GM13977 (cell line): ENCODE data around the gene SNAP25.

Experiments used
- DNase-seq: peaks from one replicate; pipeline ENCODE4 v3.0.0; 2012; ENCODE audit warnings: low spot score
- in situ Hi-C: fragments of 300-500 bp; cut with MboI; formaldehyde crosslinking; loops from one replicate; pipeline ENCODE4 v1.12.0; 2022; ENCODE audit warnings: low sequenced_read_pairs, low pct_unique_long_range_greater_than_20kb, mixed read lengths, inconsistent platforms; ENCODE audit not compliant: unreplicated experiment
- TF ChIP-seq, protein P1 (sequence below): IDR thresholded peaks from 2 replicates; pipeline ENCODE4 v1.5.1; 2012; ENCODE audit warnings: mild to moderate bottlenecking, control low read depth; ENCODE audit not compliant: insufficient read depth; ENCODE audit errors: extremely low read depth, missing control alignments

SNAP25 gene

DNA sequence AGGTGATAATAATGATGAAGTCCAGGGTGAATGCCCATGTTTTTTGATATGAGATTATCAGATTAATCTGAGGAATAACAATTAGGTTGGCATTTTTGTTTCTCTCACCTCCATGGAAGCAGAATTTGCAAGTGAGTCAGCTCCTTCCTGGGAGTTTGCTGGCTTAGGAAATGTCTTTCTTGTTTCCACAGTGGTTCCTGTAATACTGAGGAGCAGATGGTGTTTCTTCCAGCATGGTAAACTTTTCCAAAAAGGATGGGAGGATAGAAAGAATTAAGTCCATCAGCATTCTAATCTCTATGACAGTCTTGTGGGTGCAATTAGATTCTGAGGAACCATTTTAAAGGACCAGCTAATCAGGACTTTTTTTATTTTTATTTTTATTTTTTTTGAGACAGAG, 40.5 kb downstream of the SNAP25 start:
- TF ChIP-seq, protein P1, sequence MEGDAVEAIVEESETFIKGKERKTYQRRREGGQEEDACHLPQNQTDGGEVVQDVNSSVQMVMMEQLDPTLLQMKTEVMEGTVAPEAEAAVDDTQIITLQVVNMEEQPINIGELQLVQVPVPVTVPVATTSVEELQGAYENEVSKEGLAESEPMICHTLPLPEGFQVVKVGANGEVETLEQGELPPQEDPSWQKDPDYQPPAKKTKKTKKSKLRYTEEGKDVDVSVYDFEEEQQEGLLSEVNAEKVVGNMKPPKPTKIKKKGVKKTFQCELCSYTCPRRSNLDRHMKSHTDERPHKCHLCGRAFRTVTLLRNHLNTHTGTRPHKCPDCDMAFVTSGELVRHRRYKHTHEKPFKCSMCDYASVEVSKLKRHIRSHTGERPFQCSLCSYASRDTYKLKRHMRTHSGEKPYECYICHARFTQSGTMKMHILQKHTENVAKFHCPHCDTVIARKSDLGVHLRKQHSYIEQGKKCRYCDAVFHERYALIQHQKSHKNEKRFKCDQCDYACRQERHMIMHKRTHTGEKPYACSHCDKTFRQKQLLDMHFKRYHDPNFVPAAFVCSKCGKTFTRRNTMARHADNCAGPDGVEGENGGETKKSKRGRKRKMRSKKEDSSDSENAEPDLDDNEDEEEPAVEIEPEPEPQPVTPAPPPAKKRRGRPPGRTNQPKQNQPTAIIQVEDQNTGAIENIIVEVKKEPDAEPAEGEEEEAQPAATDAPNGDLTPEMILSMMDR: no peak

DNA sequence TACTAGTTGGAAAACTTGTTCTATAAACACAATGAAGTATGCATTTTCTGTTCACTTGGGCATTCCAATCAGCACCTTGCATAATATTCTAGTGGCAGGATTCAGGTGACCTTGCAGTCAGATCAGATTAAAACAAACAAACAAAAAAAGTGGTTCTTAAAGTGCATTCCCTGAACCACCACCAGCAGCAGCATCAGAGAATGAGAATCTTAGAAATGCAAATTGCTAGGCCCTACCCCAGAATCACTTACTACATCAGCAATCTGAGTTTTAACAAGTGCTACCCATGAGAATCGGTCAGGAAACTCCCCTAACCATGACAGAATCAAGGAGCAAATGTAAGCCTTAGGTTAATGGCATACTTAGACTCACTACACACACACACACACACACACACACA, 41.7 kb downstream of the SNAP25 start:
- no peak for DNase-seq
- in situ Hi-C loops: no loop called here
- TF ChIP-seq, protein P1: no peak

More for the DNA sequence above, 40.5 kb downstream of the SNAP25 start:
- in situ Hi-C loops: no loop called here
- DNase-seq: no peak

DNA sequence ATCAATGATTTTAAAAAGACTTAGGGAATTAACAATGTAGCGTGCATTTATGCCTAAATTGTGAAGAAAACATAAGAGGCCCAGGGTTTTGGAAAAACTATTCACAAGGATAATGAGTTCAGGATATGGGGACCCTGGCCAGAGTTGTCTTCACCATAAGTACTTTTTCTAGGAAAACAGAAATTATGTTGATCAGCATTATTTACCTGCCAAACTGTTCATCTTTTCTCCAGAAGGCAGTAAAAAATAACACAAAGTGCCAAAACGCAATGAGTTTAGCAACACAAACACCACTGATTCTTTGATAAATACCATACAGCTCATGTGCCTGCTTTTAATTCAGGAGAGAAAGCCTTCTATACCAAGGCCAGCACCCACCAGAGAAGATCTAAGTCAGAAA, 43.1 kb downstream of the SNAP25 start:
- no peak for DNase-seq
- in situ Hi-C loops: no loop called here
- TF ChIP-seq, protein P1: no peak

DNA sequence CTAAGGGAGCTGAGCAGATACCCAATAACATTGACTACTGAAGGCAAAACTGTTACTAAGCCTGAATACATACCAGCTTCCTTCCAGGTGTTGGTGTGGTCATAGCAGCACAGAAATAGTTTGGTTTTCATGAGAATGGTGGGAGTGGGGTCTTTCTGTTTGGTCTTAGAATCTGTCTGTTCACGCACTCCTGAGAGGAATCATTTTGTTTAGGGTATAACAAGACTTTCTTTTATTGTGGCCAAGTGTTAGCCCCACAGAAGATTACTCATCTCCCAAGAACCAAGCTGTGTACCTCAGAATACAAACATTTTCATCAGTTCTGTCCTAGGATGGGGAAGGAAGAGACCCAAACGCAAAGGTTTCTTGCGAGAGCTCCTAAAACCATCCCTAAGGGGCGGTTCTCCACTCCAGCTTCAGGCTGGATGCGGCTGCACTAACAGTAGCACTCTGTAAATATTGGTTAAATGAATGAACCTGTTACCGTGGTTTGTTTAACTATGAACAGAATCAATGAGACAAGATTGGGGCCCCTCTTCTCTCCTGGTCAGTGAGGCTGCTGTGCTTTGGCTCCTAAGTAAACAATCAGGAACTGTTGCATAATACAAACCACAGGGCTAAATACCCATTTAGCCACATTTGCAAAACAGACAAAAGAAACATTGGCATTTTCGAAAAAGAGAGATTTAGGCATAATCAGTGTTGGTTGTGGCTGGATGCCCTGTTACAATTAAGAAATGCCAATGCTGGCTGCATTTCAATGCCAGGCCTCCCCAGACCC, 44.9 kb downstream of the SNAP25 start:
- in situ Hi-C loops: no loop called here
- DNase-seq: no peak
- TF ChIP-seq, protein P1: no peak

DNA sequence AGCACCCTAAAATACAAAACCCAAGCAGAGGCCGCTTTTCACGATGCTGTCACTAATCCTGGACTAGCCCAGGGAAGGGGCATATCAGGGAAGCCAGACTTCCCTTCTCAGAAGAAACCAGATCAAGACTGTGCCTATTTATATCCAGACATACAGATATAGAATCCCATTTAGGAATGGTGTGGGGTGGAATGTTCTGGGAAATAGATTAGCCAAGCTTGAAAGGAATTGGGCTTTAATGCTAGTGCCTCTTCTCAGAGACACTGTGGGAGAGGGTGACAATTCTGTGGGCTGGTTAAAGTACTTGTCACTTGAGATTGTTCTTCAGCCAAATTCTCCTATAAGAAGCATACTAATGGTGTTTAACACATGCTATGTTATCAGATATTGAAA, 45.5 kb downstream of the SNAP25 start:
- no peak for DNase-seq
- TF ChIP-seq, protein P1: no peak
- in situ Hi-C loops: no loop called here

DNA sequence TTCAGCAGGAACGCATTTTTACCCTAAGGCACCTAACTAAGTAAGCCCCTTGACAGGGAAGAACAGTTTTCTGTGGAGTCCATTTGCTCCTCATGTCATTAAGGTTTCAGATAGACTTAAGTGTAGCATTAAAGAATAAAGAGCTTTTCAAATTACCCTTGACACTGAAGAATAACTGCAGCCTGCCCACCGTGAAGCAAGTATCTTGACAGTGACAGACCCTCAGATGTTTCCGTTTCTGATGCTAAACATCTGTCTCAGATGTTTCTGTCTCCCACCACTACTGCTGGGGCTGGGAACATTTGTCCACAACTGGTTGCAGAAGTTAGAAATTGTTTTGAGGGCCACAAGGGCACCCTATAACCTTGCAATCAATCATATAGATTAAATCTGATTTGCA, 50.0 kb downstream of the SNAP25 start:
- in situ Hi-C loops: no loop called here
- TF ChIP-seq, protein P1: no peak
- DNase-seq: no peak
